ENCODE data around the gene PLTP. TPM values are rescaled to one million over a fixed set of nuclear protein-coding genes. Genes with fewer than 3 reads are reported as not detected.

Gene PLTP
- total RNA-seq, 1 donor from 2014 or later: 96.5 TPM

- DNase-seq (ENCODE audit: extremely low spot score, unreplicated experiment): no peak
- no peak overlapping the region for H3K27ac Mint-ChIP-seq
- no peak overlapping the region for H3K4me3 Mint-ChIP-seq
- H3K9me3 Mint-ChIP-seq: no peaks in the 10 kb centered on the region
- peaks cover 4% of the 10 kb centered on the region for H3K4me1 Mint-ChIP-seq (ENCODE audit: unreplicated experiment)
- H3K36me3 Mint-ChIP-seq: peaks cover 13% of the 10 kb centered on the region
- no peaks in the 10 kb centered on the region for H3K27me3 Mint-ChIP-seq
- TF ChIP-seq CTCF (conservative IDR thresholded peaks at IDR 0.05): no peak
These were observed 17.2 kb downstream of the PLTP start for GRCh38 chr20:45894797-45895196.

GRCh38 chr20:45893831-45894230 is 18.1 kb downstream of the PLTP start:
- Mint-ChIP-seq H3K9me3 (no peaks in the 10 kb centered on the region), H3K4me3 (peak overlapping the region; percentile 51)
- no peak for DNase-seq (ENCODE audit: extremely low spot score, unreplicated experiment)

GRCh38 chr20:45892828-45893500 is 19.0 kb downstream of the PLTP start:
- Mint-ChIP-seq H3K36me3 (peaks cover 9% of the 10 kb centered on the region), H3K27me3 (no peaks in the 10 kb centered on the region), H3K4me3 (peak overlapping the region; percentile 93), H3K27ac (peak overlapping the region; percentile 81), H3K9me3 (no peaks in the 10 kb centered on the region), H3K4me1 (ENCODE audit: unreplicated experiment) (peaks cover 8% of the 10 kb centered on the region)
- no peak for TF ChIP-seq CTCF (conservative IDR thresholded peaks at IDR 0.05)
- DNase-seq (ENCODE audit: extremely low spot score, unreplicated experiment): no peak

More at GRCh38 chr20:45893831-45894230, 18.1 kb downstream of the PLTP start:
- TF ChIP-seq CTCF (conservative IDR thresholded peaks at IDR 0.05): no peak
- no peaks in the 10 kb centered on the region for H3K27me3 Mint-ChIP-seq
- H3K36me3 Mint-ChIP-seq: peaks cover 10% of the 10 kb centered on the region
- no peak overlapping the region for H3K27ac Mint-ChIP-seq
- H3K4me1 Mint-ChIP-seq (ENCODE audit: unreplicated experiment): peaks cover 8% of the 10 kb centered on the region

GRCh38 chr20:45892049-45892825 is 19.7 kb downstream of the PLTP start:
- Mint-ChIP-seq H3K27me3 (no peaks in the 10 kb centered on the region), H3K36me3 (peaks cover 4% of the 10 kb centered on the region), H3K9me3 (no peaks in the 10 kb centered on the region), H3K4me3 (peak overlapping the region; percentile 93), H3K27ac (peak overlapping the region; percentile 81), H3K4me1 (ENCODE audit: unreplicated experiment) (peaks cover 8% of the 10 kb centered on the region)
- TF ChIP-seq CTCF (conservative IDR thresholded peaks at IDR 0.05): no peak
- no peak for DNase-seq (ENCODE audit: extremely low spot score, unreplicated experiment)

GRCh38 chr20:45890985-45891983 is 20.7 kb downstream of the PLTP start, which contains the start of the genes CTSA and NEURL2:
Gene CTSA (plus strand): TSS chr20:45891335. CDS start chr20:45891569, 234 bp downstream.
Gene NEURL2 (minus strand): TSS chr20:45891208. CDS start chr20:45890991, 217 bp downstream.
- peaks cover 4% of the 10 kb centered on the region for H3K36me3 Mint-ChIP-seq

More at GRCh38 chr20:45890985-45891983, 20.7 kb downstream of the PLTP start, which contains the start of the genes CTSA and NEURL2:
- no peak for TF ChIP-seq CTCF (conservative IDR thresholded peaks at IDR 0.05)
- Mint-ChIP-seq H3K4me3 (peak within 1 kb of the TSS; percentile 93), H3K27ac (peak within 1 kb of the TSS; percentile 92), H3K9me3 (no peaks in the 10 kb centered on the region), H3K4me1 (ENCODE audit: unreplicated experiment) (peaks cover 8% of the 10 kb centered on the region), H3K27me3 (no peaks in the 10 kb centered on the region)
- DNase-seq (ENCODE audit: extremely low spot score, unreplicated experiment): peak; percentile 91

All from type B pancreatic cell (in vitro differentiated cells).